Raji (cell line): ENCODE data around the gene C16orf87.

Experiments
- POLR2A ChIP-seq: IDR thresholded peaks from 2 replicates; pipeline ENCODE4 v1.6.1; 2011; ENCODE audit warnings: low read depth, low read length, control low read depth; ENCODE audit not compliant: insufficient read depth

The C16orf87 gene

DNA sequence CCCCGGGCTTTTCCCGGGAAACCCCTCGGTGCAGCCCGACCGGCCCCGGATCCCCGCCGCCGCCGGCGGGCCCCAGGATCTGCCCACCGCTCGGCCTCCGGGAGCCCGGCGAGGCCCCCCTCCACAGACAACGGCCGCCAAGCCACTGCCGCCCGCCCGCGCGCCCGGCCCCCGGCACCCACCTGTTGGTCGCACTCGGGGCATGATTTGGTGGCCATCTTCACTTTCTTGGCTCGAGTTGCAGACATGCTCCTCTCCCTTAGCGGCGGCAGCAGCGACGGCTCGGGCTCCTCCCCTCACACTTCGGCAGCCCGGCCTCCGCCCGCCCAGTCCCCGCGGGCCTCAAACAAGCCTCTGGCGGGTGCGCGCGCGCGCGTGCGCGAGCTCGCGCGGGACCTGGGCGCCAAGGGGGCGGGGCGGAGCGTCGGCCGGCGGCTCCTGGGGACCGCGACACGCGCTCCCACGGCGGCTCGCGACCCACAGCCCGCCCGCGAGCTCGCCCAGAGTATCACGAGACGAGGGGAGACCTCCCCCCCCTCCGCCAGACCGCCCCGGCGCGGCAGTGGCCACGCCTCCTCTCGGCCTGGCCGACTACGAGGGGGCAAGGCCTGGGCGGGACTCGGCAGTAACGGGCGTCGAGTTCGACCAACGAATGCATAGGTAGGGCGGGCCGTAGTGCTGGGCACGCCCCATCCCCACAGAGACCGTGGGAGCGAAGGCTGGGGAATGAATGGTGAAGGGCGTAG is at the start of gene C16orf87:
Gene C16orf87 (minus strand): TSS at position 279 of the 746 bp plus-strand sequence. CDS start 31 bp downstream, at position 248.
- TF ChIP-seq POLR2A = peak; percentile 80

DNA sequence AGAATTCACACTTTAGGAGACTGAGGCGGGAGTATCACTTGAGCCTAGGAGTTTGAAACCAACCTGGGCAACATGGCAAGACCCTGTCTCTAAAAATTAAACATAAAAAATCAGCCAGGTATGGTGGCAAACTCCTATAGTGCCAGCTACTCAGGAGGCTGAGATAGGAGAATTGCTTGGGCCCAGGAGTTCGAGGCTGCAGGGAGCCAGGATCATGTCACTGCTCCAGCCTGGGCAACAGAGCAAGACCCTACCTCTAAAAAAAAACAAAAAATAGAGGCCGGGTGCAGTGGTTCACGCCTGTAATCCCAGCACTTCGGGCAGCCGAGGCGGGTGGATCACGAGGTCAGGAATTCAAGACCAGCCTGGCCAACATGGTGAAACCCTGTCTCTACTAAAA is 44.3 kb upstream of the C16orf87 start:
- TF ChIP-seq POLR2A = no peak

DNA sequence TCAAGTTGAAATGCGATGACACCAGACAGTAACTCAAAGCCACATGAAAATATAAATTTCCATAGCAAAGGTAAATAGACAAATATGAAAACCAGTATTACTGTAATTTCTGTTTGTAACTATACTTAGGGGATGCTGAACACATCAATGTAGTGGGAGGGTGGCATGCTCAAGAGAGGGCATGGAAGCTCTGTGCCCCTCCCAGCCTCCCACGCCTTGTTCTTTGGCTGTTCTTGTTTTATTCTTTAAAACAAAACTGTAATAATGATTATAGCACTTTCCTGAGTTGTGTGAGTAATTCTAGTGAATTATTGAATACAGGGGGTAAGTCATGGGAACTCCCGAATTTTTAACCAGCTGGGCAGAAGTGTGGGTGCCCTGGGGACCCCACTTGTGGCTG is 42.2 kb upstream of the C16orf87 start:
- no peak for TF ChIP-seq POLR2A

DNA sequence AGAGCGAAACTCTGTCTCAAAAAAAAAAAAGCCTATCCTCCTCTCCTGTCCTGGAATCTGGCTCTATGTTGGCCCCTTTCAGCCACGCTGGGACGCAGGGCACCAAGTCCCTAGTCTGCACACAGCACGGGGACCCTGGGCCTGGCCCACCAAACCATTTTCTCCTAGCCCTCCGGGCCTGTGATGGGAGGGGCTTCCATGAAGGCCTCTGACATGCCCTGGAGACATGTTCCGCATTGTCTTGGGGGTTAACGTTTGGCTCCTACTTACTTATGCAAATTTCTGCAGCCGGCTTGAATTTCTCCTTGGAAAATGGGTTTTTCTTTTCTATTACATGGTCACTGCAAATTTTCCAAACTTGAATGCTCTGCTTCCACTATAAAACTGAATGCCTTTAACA is 40.6 kb upstream of the C16orf87 start:
- no peak for TF ChIP-seq POLR2A

DNA sequence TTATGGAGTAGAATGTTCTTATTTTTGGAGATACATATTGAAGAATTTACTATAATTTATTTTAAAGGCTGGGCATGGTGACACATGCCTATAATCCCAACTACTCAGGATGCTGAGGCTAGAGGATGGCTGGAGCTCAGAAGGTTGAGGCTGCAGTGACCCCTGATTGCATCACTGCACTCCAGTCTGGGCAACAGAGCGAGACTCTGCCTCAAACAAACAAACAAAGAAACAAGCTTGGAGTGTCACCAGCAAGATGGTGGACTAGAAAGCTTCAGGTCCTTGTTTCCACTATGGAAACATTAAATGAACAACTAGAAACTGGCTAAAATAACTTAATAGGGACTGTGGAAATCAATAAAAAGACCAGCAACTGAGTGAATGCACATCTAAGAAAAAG is 35.3 kb upstream of the C16orf87 start:
- no peak for TF ChIP-seq POLR2A

DNA sequence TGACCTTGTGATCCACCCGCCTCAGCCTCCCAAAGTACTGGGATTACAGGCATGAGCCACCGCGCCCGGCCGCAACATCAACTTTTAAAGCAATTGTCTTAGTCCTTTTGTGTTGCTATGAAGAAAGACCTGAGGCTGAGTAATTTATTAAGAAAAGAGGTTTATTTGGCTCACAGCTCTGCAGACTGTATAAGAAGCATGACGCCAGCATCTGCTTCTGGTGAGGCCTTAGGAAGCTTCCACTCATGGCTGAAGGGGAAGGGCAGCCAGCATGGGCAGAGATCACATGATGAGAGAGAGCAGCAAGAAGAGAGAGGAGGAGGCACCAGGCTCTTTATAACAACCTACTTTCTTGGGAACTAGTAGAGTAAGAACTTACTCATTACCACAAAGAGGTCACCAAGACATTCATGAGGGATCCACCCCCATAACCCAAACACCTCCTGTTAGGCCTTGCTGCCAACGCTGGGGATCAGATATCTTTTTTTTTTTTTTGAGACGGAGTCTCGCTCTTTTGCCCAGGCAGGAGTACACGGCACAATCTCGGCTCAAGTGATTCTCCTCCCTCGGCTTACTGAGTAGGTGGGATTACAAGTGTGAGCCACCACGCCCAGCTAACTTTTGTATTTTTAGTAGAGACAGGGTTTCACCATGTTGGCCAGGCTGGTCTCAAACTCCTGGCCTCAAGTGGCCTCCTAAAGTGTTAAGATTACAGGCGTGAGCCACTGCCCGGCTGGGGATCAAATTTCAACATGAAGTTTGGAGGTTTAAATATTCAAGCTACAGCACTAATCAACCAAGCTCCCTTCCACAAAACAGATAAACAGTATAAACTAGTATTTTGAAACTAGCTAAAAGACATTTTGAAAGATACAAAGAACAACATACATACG is 31.8 kb upstream of the C16orf87 start:
- TF ChIP-seq POLR2A = no peak

- no peak for TF ChIP-seq POLR2A
Measured at GRCh38 chr16:46859719-46860152, 28.8 kb upstream of the C16orf87 start.

- TF ChIP-seq POLR2A = no peak
Measured at GRCh38 chr16:46858151-46858550, 27.2 kb upstream of the C16orf87 start.

DNA sequence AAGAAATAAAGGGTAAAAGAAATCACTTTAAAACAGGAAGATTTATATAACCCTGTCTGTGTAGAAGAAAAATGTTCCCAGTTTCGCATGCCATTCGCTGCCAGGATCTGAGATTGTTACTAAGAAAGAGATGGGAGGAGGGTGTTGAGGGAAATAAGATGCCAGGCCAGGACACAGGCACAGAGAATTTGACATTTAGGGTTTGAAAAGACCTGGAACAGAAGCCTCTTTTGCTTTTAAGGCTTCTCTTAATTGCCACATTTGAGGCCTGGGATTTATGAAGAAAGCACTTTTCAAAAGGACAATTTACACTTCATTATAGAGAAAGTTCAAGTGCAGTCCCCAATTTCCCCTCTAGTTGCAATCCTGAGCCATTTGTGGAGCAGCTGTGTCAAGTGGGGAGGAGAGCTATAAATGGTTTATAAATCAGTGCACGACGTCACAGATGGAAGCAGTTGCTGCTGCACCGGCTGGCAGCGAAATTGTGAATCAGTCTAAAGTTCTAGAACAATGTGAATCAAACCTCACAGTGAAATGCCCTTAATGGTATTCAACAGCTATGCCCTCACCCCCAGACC is 26.5 kb upstream of the C16orf87 start:
- TF ChIP-seq POLR2A = no peak

DNA sequence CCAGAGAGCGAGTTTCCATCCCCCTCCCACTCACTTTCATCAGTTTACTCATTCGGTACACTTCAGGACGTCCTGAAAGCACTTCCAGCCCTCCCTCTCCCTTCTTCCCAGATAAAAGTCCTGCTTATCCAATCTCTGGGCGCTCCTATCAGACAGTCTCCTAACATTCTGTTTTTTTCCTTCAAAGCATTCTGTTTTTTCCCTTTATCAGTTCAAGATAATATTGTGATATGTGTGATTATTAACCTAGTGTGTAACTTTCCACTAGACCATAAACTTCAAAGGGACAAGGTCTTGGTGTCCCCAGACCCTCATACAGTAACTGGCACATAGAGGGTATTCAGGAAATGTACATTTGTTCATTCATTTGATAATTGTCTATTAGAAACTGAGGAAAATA is 24.4 kb upstream of the C16orf87 start:
- TF ChIP-seq POLR2A = no peak

DNA sequence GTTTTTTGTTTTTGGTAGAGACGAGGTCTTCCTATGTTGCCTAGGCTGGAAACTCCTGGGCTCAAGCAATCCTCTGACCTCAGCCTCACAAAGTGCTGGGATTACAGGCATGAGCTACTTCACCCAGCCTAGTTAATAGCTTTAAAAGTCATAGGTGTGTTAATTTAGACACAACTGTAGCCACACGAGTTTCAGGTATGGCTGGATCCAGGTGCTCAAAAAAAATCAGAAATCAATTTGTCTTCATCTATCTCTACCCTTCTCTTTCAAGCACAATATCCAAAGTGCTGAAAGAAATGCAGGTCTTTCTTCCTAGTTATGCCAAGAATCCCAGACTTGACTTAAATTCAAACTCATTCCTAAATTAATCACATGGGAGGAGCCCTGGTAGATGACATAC is 23.9 kb upstream of the C16orf87 start:
- TF ChIP-seq POLR2A = no peak

DNA sequence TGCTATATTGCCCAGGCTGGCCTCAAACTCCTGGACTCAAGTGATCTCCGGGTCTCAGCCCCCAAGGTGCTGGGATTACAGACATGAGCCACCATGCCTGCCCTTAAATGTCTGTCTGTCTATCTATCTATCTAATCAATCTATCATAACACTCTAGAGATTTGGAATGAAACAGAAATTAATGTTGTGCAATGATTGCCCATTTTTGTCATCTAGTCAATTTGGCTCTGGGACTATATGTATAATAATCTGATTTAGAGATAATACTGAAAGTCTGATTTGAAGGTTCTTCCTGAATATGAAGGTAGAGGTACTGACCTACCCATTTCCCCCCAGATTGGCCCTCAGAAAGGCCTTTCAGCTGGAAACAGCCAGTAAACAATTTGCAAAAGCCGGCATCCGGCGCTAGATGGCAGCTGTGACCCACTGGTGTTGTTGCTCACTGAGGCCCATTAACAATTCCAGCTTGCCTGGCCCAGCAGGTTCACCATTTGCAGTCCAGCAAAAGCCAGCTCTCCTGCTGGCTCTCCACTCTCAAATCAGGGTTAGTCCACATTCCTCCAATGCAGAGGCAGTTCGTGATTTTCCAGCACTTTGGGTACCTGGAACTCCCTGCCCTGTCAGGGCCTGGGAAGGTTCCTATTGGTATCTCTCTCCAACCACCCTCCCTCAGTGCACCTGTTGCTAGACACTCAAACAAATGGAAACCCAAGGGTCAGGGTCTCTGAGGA is 22.9 kb upstream of the C16orf87 start:
- TF ChIP-seq POLR2A = no peak

DNA sequence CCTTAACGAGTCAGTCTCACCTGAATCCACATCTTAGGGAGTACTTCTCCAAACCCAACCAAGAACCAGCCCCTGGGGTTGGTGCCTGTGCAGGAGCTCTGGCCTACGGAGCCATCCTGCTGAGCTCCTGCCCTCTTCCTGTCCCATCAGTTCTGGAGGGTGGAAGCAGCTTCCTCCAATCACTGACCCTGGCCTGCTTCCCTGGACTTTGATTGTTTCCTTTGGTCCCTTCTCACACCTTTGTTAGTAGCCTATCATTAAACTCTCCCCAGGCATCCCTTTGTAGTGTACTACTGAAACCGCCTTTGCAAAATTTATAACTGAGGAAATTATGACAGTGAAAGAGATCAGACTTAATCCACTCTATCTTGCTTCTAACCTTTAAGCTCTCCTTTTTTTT is 21.1 kb upstream of the C16orf87 start:
- TF ChIP-seq POLR2A = no peak

GRCh38 chr16:46850619-46851555 is 19.9 kb upstream of the C16orf87 start:
- TF ChIP-seq POLR2A = no peak
